H9 (cell line): Measurements from ENCODE around the gene TMEM108. TPM values are rescaled to one million over a fixed set of nuclear protein-coding genes. Genes with fewer than 3 reads are reported as not detected.

Experiments used
- DNase-seq: peaks from one replicate; pipeline ENCODE4 v3.0.0-alpha.2; 2017
- H2AFZ ChIP-seq: one replicate; pipeline ENCODE4 v1.6.1; 2013; ENCODE audit warnings: mild to moderate bottlenecking, low read length, control low read depth, moderate library complexity
- H2AK5ac ChIP-seq: 2 replicates; pipeline ENCODE4 v1.6.1; 2013; ENCODE audit warnings: low read length, control low read depth, mixed read lengths; ENCODE audit not compliant: insufficient read length
- H2BK120ac ChIP-seq: one replicate; pipeline ENCODE4 v1.6.1; 2013; ENCODE audit warnings: low read depth, mild to moderate bottlenecking, low read length, control low read depth, inconsistent platforms; ENCODE audit not compliant: poor library complexity, severe bottlenecking
- H2BK12ac ChIP-seq: 2 replicates; pipeline ENCODE4 v1.6.1; 2013; ENCODE audit warnings: low read length, control low read depth, mixed read lengths, low read depth; ENCODE audit not compliant: insufficient read length
- H2BK15ac ChIP-seq: 2 replicates; pipeline ENCODE4 v1.6.1; 2013; ENCODE audit warnings: low read depth, low read length, control low read depth
- H2BK20ac ChIP-seq: one replicate; pipeline ENCODE4 v1.6.1; 2013; ENCODE audit warnings: low read depth, mild to moderate bottlenecking, low read length, control low read depth, inconsistent platforms; ENCODE audit not compliant: poor library complexity, severe bottlenecking
- H2BK5ac ChIP-seq: 2 replicates; pipeline ENCODE4 v1.6.1; 2013; ENCODE audit warnings: low read length, control low read depth, mixed read lengths; ENCODE audit not compliant: insufficient read length
- H3K14ac ChIP-seq: 2 replicates; pipeline ENCODE4 v1.6.1; 2013; ENCODE audit warnings: low read length, control low read depth; ENCODE audit not compliant: insufficient read depth
- H3K18ac ChIP-seq: 2 replicates; pipeline ENCODE4 v1.6.1; 2013; ENCODE audit warnings: low read depth, mild to moderate bottlenecking, mixed read lengths, low read length, control low read depth; ENCODE audit not compliant: insufficient read length
- H3K23ac ChIP-seq: 2 replicates; pipeline ENCODE4 v1.6.1; 2013; ENCODE audit warnings: low read length, control low read depth, mixed read lengths, low read depth; ENCODE audit not compliant: insufficient read length
- H3K23me2 ChIP-seq: 2 replicates; pipeline ENCODE4 v1.6.1; 2013; ENCODE audit warnings: low read depth, mild to moderate bottlenecking, mixed read lengths, low read length, control low read depth; ENCODE audit not compliant: insufficient read length, poor library complexity, severe bottlenecking
- H3K27ac ChIP-seq: 2 replicates; pipeline ENCODE4 v1.5.1; 2013; ENCODE audit warnings: low read length, control low read depth, mixed read lengths, low read depth; ENCODE audit not compliant: insufficient read length
- H3K27me3 ChIP-seq: 2 replicates; pipeline ENCODE4 v1.6.1; 2013; ENCODE audit warnings: low read length, control low read depth, inconsistent platforms; ENCODE audit not compliant: insufficient read depth
- H3K4ac ChIP-seq: 2 replicates; pipeline ENCODE4 v1.6.1; 2013; ENCODE audit warnings: low read depth, mild to moderate bottlenecking, control low read depth, inconsistent platforms, low read length, moderate library complexity
- H3K4me1 ChIP-seq: 2 replicates; pipeline ENCODE4 v1.6.1; 2013; ENCODE audit warnings: low read length, control low read depth, inconsistent platforms; ENCODE audit not compliant: insufficient read depth
- H3K4me2 ChIP-seq: 2 replicates; pipeline ENCODE4 v1.6.1; 2013; ENCODE audit warnings: low read length, control low read depth, mixed read lengths; ENCODE audit not compliant: insufficient read length, insufficient read depth
- H3K56ac ChIP-seq: 2 replicates; pipeline ENCODE4 v1.6.1; 2013; ENCODE audit warnings: low read depth, mild to moderate bottlenecking, mixed read lengths, low read length, control low read depth; ENCODE audit not compliant: insufficient read length
- H3K79me1 ChIP-seq: 2 replicates; pipeline ENCODE4 v1.6.1; 2013; ENCODE audit warnings: low read depth, mild to moderate bottlenecking, moderate library complexity, low read length, control low read depth, inconsistent platforms; ENCODE audit not compliant: insufficient read depth, poor library complexity, severe bottlenecking
- H3K79me2 ChIP-seq: 2 replicates; pipeline ENCODE4 v1.6.1; 2013; ENCODE audit warnings: low read length, control low read depth, inconsistent platforms; ENCODE audit not compliant: insufficient read depth
- H3K9ac ChIP-seq: 2 replicates; pipeline ENCODE4 v1.6.1; 2013; ENCODE audit warnings: low read length, control low read depth, mixed read lengths; ENCODE audit not compliant: insufficient read length; ENCODE audit errors: extremely low read depth
- H3K9me3 ChIP-seq: one replicate; pipeline ENCODE4 v1.6.1; 2013; ENCODE audit warnings: low read depth, low read length, inconsistent platforms; ENCODE audit not compliant: control insufficient read depth
- H3T11ph ChIP-seq: one replicate; pipeline ENCODE4 v1.6.1; 2013; ENCODE audit warnings: mild to moderate bottlenecking, low read length, control low read depth, inconsistent platforms
- H4K20me1 ChIP-seq: one replicate; pipeline ENCODE4 v1.6.1; 2013; ENCODE audit not compliant: control insufficient read depth, insufficient read length, insufficient read depth
- H4K5ac ChIP-seq: 2 replicates; pipeline ENCODE4 v1.6.1; 2013; ENCODE audit warnings: low read depth, mild to moderate bottlenecking, mixed read lengths, low read length, control low read depth; ENCODE audit not compliant: insufficient read length
- H4K8ac ChIP-seq: replicated peaks from 2 replicates; pipeline ENCODE4 v1.6.1; 2013; ENCODE audit warnings: low read length, control low read depth, mixed read lengths, low read depth; ENCODE audit not compliant: insufficient read length
- H4K91ac ChIP-seq: 2 replicates; pipeline ENCODE4 v1.6.1; 2013; ENCODE audit warnings: low read depth, mild to moderate bottlenecking, moderate library complexity, mixed read lengths, low read length, control low read depth; ENCODE audit not compliant: insufficient read length
- H3K27ac Mint-ChIP-seq, 3 experiments: 2 replicates in 2 of 3; 3 replicates in 1 of 3; pipeline ENCODE4 v1.8.0; 2020 to 2021; ENCODE audit warnings: mixed read lengths in 3 of 3, mild to moderate bottlenecking in 1 of 3, moderate library complexity in 1 of 3
- H3K27me3 Mint-ChIP-seq: 2 replicates; pipeline ENCODE4 v1.8.0; 2021; ENCODE audit warnings: low read depth, mild to moderate bottlenecking, moderate library complexity, mixed read lengths
- H3K36me3 Mint-ChIP-seq, 3 experiments: 2 replicates in 2 of 3; 3 replicates in 1 of 3; pipeline ENCODE4 v1.8.0; 2020 to 2021; ENCODE audit warnings: low read depth in 3 of 3, mixed read lengths in 3 of 3; ENCODE audit not compliant: insufficient read depth in 1 of 3
- H3K4me1 Mint-ChIP-seq, 2 experiments: 2 replicates each; pipeline ENCODE4 v1.8.0; 2020; ENCODE audit warnings: mixed read lengths in 2 of 2
- H3K4me3 Mint-ChIP-seq, 2 experiments: 2 replicates in 1 of 2; 3 replicates in 1 of 2; pipeline ENCODE4 v1.8.0; 2020 to 2021; ENCODE audit warnings: mild to moderate bottlenecking in 2 of 2, mixed read lengths in 2 of 2, moderate library complexity in 1 of 2
- H3K9me3 Mint-ChIP-seq, 2 experiments: 2 replicates in 1 of 2; 3 replicates in 1 of 2; pipeline ENCODE4 v1.8.0; 2020; ENCODE audit warnings: mild to moderate bottlenecking in 2 of 2, mixed read lengths in 2 of 2, moderate library complexity in 1 of 2
- CTCF ChIP-seq: fragments of 200-600 bp; sonication (generic); conservative IDR thresholded peaks from 3 replicates; pipeline ENCODE4 v1.8.0; 2021; ENCODE audit warnings: antibody characterized with exemption, mild to moderate bottlenecking
- WGBS: extraction: QIAGEN DNeasy Blood & Tissue Kit; methylation state at CpG from one replicate; pipeline ENCODE4 v1.1.7; 2013; ENCODE audit warnings: missing lambda C conversion rate, low lambda C conversion rate, mixed read lengths; ENCODE audit not compliant: insufficient read length; ENCODE audit errors: extremely low coverage; 5-methylcytosine and 5-hydroxymethylcytosine counted together
- total RNA-seq: library from RNA; stranded (reverse); gene quantifications from 2 replicates; pipeline ENCODE4 v1.2.1, GENCODE V29; 2021

TMEM108 gene
- total RNA-seq, 1 experiment from 2014 or later: 5.0 TPM

GRCh38 chr3:133206921-133207320, 168.7 kb downstream of the TMEM108 start:
- Histone ChIP-seq H4K8ac (no peak overlapping the region), H3T11ph (no peak overlapping the region), H2BK12ac (no peak overlapping the region), H3K27me3 (no peaks in the 10 kb centered on the region), H3K79me2 (no peaks in the 10 kb centered on the region), H3K4ac (no peak overlapping the region), H3K79me1 (no peaks in the 10 kb centered on the region), H3K9ac (no peak overlapping the region), H3K9me3 (no peaks in the 10 kb centered on the region), H2BK120ac (peak overlapping the region; percentile 83), H3K23ac (no peak overlapping the region), H4K5ac (no peak overlapping the region), H4K20me1 (no peaks in the 10 kb centered on the region), H2AK5ac (no peak overlapping the region), H2AFZ (no peak overlapping the region), H2BK5ac (no peak overlapping the region), H3K4me2 (no peak overlapping the region), H4K91ac (no peak overlapping the region), H3K18ac (peak overlapping the region; percentile 45), H2BK15ac (no peak overlapping the region), H3K23me2 (no peaks in the 10 kb centered on the region), H2BK20ac (no peak overlapping the region), H3K4me1 (peaks cover 5% of the 10 kb centered on the region; the same call in 1 of the 2 replicates), H3K27ac (no peak overlapping the region), H3K56ac (no peak overlapping the region), H3K14ac (no peak overlapping the region; the same call in 1 of the 2 replicates)
- peak; percentile 82 for DNase-seq
- no peaks in the 10 kb centered on the region for H3K27me3 Mint-ChIP-seq
- peaks cover 36 to 44% of the 10 kb centered on the region in 2 experiments for H3K4me1 Mint-ChIP-seq
- H3K4me3 Mint-ChIP-seq: peak overlapping the region in 1 of 2 experiments; percentile 32; a peak in 2 of 5 replicates
- peak overlapping the region; percentile 82 to 96 (median 91); a peak in 6 of 7 replicates for H3K27ac Mint-ChIP-seq
- TF ChIP-seq CTCF: no peak
- peaks cover 4 to 30% (median 15%) of the 10 kb centered on the region in 3 experiments for H3K36me3 Mint-ChIP-seq
- WGBS: no CpG with 5 or more reads among the region's 5 CpGs
- H3K9me3 Mint-ChIP-seq: peaks cover 12 to 24% of the 10 kb centered on the region in 2 experiments
